ENCODE data around the gene CSHL1. TPM values are rescaled to one million over a fixed set of nuclear protein-coding genes. Genes with fewer than 3 reads are reported as not detected.
"Not testable (repeated sequence)": the region's sequence is repeated elsewhere in the genome, so short reads cannot be mapped to it uniquely, and the experiment has no call there.

The CSHL1 gene
- total RNA-seq, 1 donor from 2014 or later: not detected

DNA sequence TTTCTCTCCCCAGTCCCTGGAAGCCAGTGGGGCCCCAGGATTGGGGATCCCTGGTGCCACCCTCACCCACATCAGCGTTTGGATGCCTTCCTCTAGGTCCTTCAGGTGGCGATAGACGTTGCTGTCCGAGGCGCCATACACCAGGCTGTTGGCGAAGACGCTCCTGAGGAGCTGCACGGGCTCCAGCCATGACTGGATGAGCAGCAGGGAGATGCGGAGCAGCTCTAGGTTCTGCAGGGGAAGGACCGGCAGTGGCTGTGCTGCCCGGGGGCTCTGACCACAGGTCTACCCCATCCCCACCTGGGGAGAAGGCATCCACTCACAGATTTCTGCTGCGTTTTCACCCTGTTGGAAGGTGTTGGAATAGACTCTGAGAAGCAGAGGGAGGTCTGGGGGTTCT, 30.4 kb downstream of the CSHL1 start:
- Histone ChIP-seq H3K4me3 (no peak overlapping the region), H3K27me3 (ENCODE audit: low read depth) (no peaks in the 10 kb centered on the region), H3K4me1 (no peaks in the 10 kb centered on the region), H3K27ac (no peak overlapping the region), H3K9me3 (no peaks in the 10 kb centered on the region), H3K36me3 (no peaks in the 10 kb centered on the region)
- intact Hi-C loops (cut with DNase I): no loop called here
- DNase-seq: no peak
- TF ChIP-seq, protein P1, sequence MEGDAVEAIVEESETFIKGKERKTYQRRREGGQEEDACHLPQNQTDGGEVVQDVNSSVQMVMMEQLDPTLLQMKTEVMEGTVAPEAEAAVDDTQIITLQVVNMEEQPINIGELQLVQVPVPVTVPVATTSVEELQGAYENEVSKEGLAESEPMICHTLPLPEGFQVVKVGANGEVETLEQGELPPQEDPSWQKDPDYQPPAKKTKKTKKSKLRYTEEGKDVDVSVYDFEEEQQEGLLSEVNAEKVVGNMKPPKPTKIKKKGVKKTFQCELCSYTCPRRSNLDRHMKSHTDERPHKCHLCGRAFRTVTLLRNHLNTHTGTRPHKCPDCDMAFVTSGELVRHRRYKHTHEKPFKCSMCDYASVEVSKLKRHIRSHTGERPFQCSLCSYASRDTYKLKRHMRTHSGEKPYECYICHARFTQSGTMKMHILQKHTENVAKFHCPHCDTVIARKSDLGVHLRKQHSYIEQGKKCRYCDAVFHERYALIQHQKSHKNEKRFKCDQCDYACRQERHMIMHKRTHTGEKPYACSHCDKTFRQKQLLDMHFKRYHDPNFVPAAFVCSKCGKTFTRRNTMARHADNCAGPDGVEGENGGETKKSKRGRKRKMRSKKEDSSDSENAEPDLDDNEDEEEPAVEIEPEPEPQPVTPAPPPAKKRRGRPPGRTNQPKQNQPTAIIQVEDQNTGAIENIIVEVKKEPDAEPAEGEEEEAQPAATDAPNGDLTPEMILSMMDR (IDR thresholded peaks at IDR 0.05): no peak
- ATAC-seq: no peak

- intact Hi-C loops (cut with DNase I); H3K27ac ChIP-seq; DNase-seq; ATAC-seq; H3K4me1 ChIP-seq; H3K4me3 ChIP-seq; H3K27me3 ChIP-seq (ENCODE audit: low read depth); H3K9me3 ChIP-seq; H3K36me3 ChIP-seq: not testable (repeated sequence)
Observed at GRCh38 chr17:63878413-63878812, 32.6 kb downstream of the CSHL1 start.

DNA sequence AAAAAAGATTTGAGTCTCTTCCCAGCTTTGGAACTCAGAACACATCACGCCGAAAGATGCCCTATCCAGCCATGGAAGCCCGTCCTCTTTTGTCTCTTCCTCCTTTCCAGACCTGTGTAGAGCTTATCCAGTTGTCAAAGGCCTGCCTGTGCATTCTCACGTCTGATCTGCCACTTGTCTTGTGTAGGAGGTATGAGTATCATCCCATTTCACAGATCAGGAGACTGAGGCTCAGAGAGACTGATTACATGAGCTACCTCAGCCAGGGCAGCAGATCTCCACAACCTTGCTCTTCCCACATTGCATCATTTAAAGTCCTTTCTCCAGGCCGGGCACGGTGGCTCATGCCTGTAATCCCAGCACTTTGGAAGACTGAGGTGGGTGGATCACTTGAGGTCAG, 36.4 kb downstream of the CSHL1 start:
- H3K36me3 ChIP-seq; intact Hi-C loops (cut with DNase I); H3K27me3 ChIP-seq (ENCODE audit: low read depth); ATAC-seq; H3K4me3 ChIP-seq; DNase-seq; H3K9me3 ChIP-seq; H3K27ac ChIP-seq; H3K4me1 ChIP-seq: not testable (repeated sequence)

DNA sequence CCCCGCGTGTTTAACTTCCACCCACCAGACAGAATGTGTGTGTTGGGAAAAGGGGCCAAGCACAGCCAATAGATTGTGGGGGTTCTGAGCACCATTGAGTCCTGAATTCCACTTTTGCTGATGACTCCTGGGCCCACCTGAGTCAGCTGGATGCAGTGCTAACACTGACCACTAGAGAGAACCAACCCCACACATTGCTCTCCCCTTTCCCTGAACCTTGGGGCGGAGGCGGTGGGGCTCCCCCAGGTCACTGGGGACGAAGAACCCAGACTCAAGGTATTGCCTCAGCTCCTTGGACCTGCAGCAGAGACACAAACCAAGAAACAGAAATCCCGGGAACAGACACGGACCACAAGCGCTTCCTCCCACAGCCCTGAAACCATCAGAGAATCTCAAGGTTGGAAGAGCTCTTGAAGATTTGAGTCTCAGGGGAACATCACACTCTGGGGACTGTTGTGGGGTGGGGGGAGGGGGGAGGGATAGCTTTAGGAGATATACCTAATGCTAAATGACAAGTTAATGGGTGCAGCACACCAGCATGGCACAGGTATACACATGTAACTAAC, 36.9 kb downstream of the CSHL1 start:
- H3K36me3 ChIP-seq; ATAC-seq; H3K4me3 ChIP-seq; H3K27me3 ChIP-seq (ENCODE audit: low read depth); H3K4me1 ChIP-seq; DNase-seq; H3K9me3 ChIP-seq; H3K27ac ChIP-seq; intact Hi-C loops (cut with DNase I): not testable (repeated sequence)

DNA sequence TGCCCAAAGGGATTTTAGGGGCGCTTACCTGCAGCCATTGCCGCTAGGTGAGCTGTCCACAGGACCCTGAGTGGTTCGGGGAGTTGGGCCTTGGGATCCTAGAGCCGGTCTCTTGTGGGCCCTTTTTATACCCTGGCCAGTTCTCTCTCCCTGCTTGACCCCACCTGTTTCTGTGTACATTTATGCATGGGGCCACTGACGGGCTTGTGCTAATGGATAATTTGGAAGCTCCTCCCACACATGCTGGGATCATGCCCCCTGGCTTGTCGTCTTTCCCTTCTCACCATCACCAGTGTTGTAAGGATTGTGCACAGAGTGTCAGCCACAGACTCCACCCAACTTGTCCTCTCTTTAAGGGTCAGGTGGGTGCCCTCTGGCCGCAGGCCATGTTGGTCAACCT, 37.5 kb downstream of the CSHL1 start, which contains the start of gene CSH2:
Gene CSH2, minus strand, starts transcription at position 101 of the 400 bp plus-strand sequence. Its CDS starts 63 bp downstream, at position 38.
- H3K27ac ChIP-seq; intact Hi-C loops (cut with DNase I); H3K4me1 ChIP-seq; H3K4me3 ChIP-seq; ATAC-seq; H3K27me3 ChIP-seq (ENCODE audit: low read depth); H3K9me3 ChIP-seq; DNase-seq; H3K36me3 ChIP-seq: not testable (repeated sequence)

DNA sequence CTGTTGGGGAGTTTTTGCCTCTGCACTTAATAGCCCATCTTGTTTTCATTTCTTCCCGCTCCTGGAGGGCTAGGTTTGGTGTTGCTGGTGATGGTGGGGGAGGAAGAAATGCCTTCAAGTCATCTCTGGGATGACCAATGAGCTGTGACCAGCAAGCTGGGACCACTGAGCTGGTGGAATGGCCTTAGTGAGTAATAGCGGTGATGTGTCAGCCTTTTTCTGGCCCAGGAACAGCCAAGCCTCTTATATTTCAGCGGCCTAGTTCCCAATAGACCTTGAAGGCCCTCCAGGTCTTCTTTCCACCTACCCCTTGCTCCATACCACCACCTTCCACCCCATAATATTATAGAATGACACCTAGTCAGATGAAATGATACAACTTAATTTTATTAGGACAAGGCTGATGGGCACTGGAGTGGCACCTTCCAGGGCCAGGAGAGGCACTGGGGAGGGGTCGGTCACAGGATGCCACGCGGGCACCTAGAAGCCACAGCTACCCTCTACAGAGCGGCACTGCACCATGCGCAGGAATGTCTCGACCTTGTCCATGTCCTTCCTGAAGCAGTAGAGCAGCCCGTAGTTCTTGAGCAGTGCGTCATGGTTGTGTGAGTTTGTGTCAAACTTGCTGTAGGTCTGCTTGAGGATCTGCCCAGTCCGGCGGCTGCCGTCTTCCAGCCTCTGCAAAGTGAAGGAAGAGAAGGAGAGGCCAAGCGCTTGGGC, 39.3 kb downstream of the CSHL1 start:
- H3K27ac ChIP-seq; intact Hi-C loops (cut with DNase I); ATAC-seq; H3K9me3 ChIP-seq; H3K4me1 ChIP-seq; H3K27me3 ChIP-seq (ENCODE audit: low read depth); H3K4me3 ChIP-seq; DNase-seq; H3K36me3 ChIP-seq: not testable (repeated sequence)

DNA sequence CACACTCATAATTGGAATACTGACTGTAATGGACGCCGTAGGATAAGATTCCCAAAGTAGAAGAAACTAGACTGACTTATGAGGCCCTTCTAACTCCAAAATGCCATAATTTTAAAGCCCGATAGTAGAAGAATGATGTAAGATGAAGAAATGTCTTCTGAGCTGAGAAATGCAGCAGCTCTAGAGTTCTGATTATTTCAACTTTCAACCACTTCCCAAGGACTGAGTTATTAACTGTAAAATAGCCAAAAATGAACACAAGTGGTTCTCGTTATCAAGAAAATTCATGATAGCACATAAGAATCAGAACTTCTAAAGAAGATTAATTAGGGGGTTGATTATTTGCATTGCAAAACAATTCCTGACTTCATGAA, 40.8 kb downstream of the CSHL1 start:
- H3K27me3 ChIP-seq (ENCODE audit: low read depth); H3K27ac ChIP-seq; H3K36me3 ChIP-seq; H3K9me3 ChIP-seq; intact Hi-C loops (cut with DNase I); H3K4me1 ChIP-seq; ATAC-seq; H3K4me3 ChIP-seq; DNase-seq: not testable (repeated sequence)

- H3K4me3 ChIP-seq; H3K27me3 ChIP-seq (ENCODE audit: low read depth); H3K27ac ChIP-seq; H3K9me3 ChIP-seq; intact Hi-C loops (cut with DNase I); H3K36me3 ChIP-seq; H3K4me1 ChIP-seq; DNase-seq: not testable (repeated sequence)
- ATAC-seq: peak; percentile 56 to 74
Observed at GRCh38 chr17:63869491-63870291, 41.4 kb downstream of the CSHL1 start.

GRCh38 chr17:63866625-63867024, 44.4 kb downstream of the CSHL1 start:
- ATAC-seq; H3K9me3 ChIP-seq; H3K27ac ChIP-seq; intact Hi-C loops (cut with DNase I); H3K4me1 ChIP-seq; DNase-seq; H3K27me3 ChIP-seq (ENCODE audit: low read depth); H3K36me3 ChIP-seq; H3K4me3 ChIP-seq: not testable (repeated sequence)

Other genes with a start within 250 kb of the CSHL1 start
- 25.9 TPM for gene LIMD2, start 211.1 kb downstream of the CSHL1 start, total RNA-seq
- gene STRADA, start 169.5 kb downstream of the CSHL1 start, total RNA-seq: 32.8 TPM
- gene CCDC47, start 137.7 kb downstream of the CSHL1 start, total RNA-seq: 80.2 TPM
- 101 TPM for gene DDX42, start 137.1 kb downstream of the CSHL1 start, total RNA-seq
- gene PSMC5, start 83.8 kb downstream of the CSHL1 start, total RNA-seq: 98.6 TPM
- gene FTSJ3, start 83.6 kb downstream of the CSHL1 start, total RNA-seq: 37.4 TPM
- 80.9 TPM for gene SMARCD2, start 68.6 kb downstream of the CSHL1 start, total RNA-seq
- gene CSH2, start 37.6 kb downstream of the CSHL1 start, total RNA-seq: not detected
- gene GH2, start 29.3 kb downstream of the CSHL1 start, total RNA-seq: not detected
- gene CSH1, start 14.7 kb downstream of the CSHL1 start, total RNA-seq: not detected
- gene GH1, start 7.6 kb upstream of the CSHL1 start, total RNA-seq: not detected
- gene CD79B, start 21.1 kb upstream of the CSHL1 start, total RNA-seq: 4.7 TPM
- 0.18 TPM for gene SCN4A, start 61.7 kb upstream of the CSHL1 start, total RNA-seq
- 11.3 TPM for gene PRR29, start 87.1 kb upstream of the CSHL1 start, total RNA-seq
- gene ICAM2, start 109.4 kb upstream of the CSHL1 start, total RNA-seq: 69.2 TPM
- 39.7 TPM for gene ERN1, start 218.9 kb upstream of the CSHL1 start, total RNA-seq